ENCODE results near the gene MRPL10. TPM values are rescaled to one million over a fixed set of nuclear protein-coding genes. Genes with fewer than 3 reads are reported as not detected.

The MRPL10 gene
- total and polyA plus RNA-seq, 2 of the 8 experiments (the other 6 are each of a cell fraction or from before 2014, with no cell fraction given): 85.3 to 214 TPM

- Histone ChIP-seq H2BK120ac (replicated peaks; ENCODE audit: low read depth, low read length) (no peak overlapping the region), H3K4me3 (ENCODE audit: extremely low read depth in 1 of 4, insufficient read depth in 2 of 4, low read depth in 3 of 4, low read length in 4 of 4) (no peak overlapping the region), H3K18ac (ENCODE audit: extremely low read depth, low read length) (no peak overlapping the region), H2AK5ac (ENCODE audit: low read depth, low read length) (no peak overlapping the region), H4K5ac (ENCODE audit: insufficient read length, low read depth, low read length) (no peak overlapping the region), H3K36me3 (ENCODE audit: control insufficient read depth in 2 of 4, insufficient read depth in 4 of 4, low read length in 3 of 4) (peaks cover 0 to 2% (median 0%) of the 10 kb centered on the region in 4 experiments; a peak in 1 of 8 replicates), H4K20me1 (replicated peaks in 1 of 2; ENCODE audit: control insufficient read depth in 1 of 2, insufficient read depth in 2 of 2, low read length in 2 of 2) (peaks cover 0 to 3% of the 10 kb centered on the region in 2 experiments), H2BK5ac (ENCODE audit: low read depth, low read length) (no peak overlapping the region), H4K91ac (replicated peaks; ENCODE audit: insufficient read length, low read length) (no peak overlapping the region), H3K79me1 (ENCODE audit: low read depth, low read length) (no peaks in the 10 kb centered on the region; the same call in none of the 2 replicates), H2BK15ac (ENCODE audit: low read length) (no peak overlapping the region), H3K23me2 (ENCODE audit: low read depth, low read length) (no peaks in the 10 kb centered on the region), H3K4me1 (replicated peaks in 1 of 4; ENCODE audit: control insufficient read depth in 3 of 4, insufficient read depth in 4 of 4, low read length in 3 of 4) (no peaks in the 10 kb centered on the region; a peak in 1 of 7 replicates), H4K8ac (ENCODE audit: extremely low read depth, insufficient read depth, low read length) (no peak overlapping the region), H3K23ac (ENCODE audit: insufficient read length) (no peak overlapping the region), H2BK20ac (ENCODE audit: low read length) (no peak overlapping the region), H2BK12ac (ENCODE audit: low read depth, low read length) (no peak overlapping the region), H2AFZ (ENCODE audit: low read length) (no peak overlapping the region), H3K4me2 (ENCODE audit: insufficient read depth in 1 of 2, low read depth in 2 of 2, low read length in 2 of 2) (no peak overlapping the region), H3K79me2 (ENCODE audit: control insufficient read depth in 1 of 2, insufficient read depth in 2 of 2, low read length in 2 of 2) (no peaks in the 10 kb centered on the region), H3K9me3 (ENCODE audit: insufficient read depth in 2 of 2, low read depth in 1 of 2, low read length in 1 of 2) (no peaks in the 10 kb centered on the region), H3K14ac (ENCODE audit: insufficient read length) (no peak overlapping the region), H3K27me3 (replicated peaks in 1 of 4; ENCODE audit: control insufficient read depth in 3 of 4, extremely low read depth in 1 of 4, insufficient read depth in 3 of 4, low read length in 3 of 4) (no peaks in the 10 kb centered on the region), H3K9ac (replicated peaks in 1 of 4; ENCODE audit: extremely low read depth in 1 of 4, low read depth in 3 of 4, low read length in 3 of 4) (no peak overlapping the region), H3K27ac (ENCODE audit: low read depth, low read length) (no peak overlapping the region), H3K4ac (replicated peaks; ENCODE audit: insufficient read length, low read depth, low read length) (no peak overlapping the region), H3K56ac (replicated peaks; ENCODE audit: insufficient read length, low read depth, low read length) (no peak overlapping the region)
- WGBS, 2 experiments (ENCODE audit: extremely low coverage in 1 of 2, insufficient coverage in 1 of 2, insufficient read length in 1 of 2, insufficient replicate concordance in 2 of 2, low coverage in 1 of 2, low lambda C conversion rate in 2 of 2, missing lambda C conversion rate in 1 of 2): 89% methylated on average over 14 of the region's 14 CpGs; no CpG with 5 or more reads in 1 of the 2 experiments
- no peak for DNase-seq (ENCODE audit: low read depth in 1 of 2, low spot score in 2 of 2)
- FAIRE-seq: no peak
- ChIA-PET POLR2A (ENCODE audit: partially characterized antibody) (no interaction called here), CTCF (ENCODE audit: partially characterized antibody) (interaction anchor here (1.4 to 1.8 kb wide), 2 partner anchors 9 to 71 kb away, joined by 3 to 5 read pairs; partner anchors contain the start of gene OSBPL7)
- TF ChIP-seq TCF12 (IDR thresholded peaks at IDR 0.05; ENCODE audit: low read depth, low read length) (no peak), POU5F1 (IDR thresholded peaks at IDR 0.05; ENCODE audit: low read depth, low read length) (no peak), TAF1 (IDR thresholded peaks at IDR 0.05; ENCODE audit: low read depth, low read length) (no peak), NANOG (IDR thresholded peaks at IDR 0.05; ENCODE audit: insufficient read depth, low read depth, low read length, poor library complexity, severe bottlenecking) (no peak), SIN3A (conservative IDR thresholded peaks at IDR 0.05 in 1 of 2, IDR thresholded peaks at IDR 0.05 in 1 of 2; ENCODE audit: low read depth in 1 of 2, low read length in 2 of 2) (no peak), RNF2 (IDR thresholded peaks at IDR 0.05; ENCODE audit: borderline replicate concordance, low read depth, low read length, missing control alignments, poor library complexity, severe bottlenecking) (no peak), GTF2F1 (IDR thresholded peaks at IDR 0.05; ENCODE audit: borderline replicate concordance, low read depth, low read length) (no peak), SUZ12 (IDR thresholded peaks at IDR 0.05; ENCODE audit: low read length) (no peak), BRCA1 (IDR thresholded peaks at IDR 0.05; ENCODE audit: low read depth, low read length) (no peak), E2F6 (IDR thresholded peaks at IDR 0.05) (no peak), BCL11A (IDR thresholded peaks at IDR 0.05; ENCODE audit: low read depth in 2 of 2, low read length in 2 of 2) (no peak), EZH2 (IDR thresholded peaks at IDR 0.05; ENCODE audit: low read depth, low read length, severe bottlenecking) (no peak), SIX5 (IDR thresholded peaks at IDR 0.05; ENCODE audit: low read depth, low read length) (no peak)
These were observed 18.3 kb downstream of the MRPL10 start for GRCh38 chr17:47813077-47813476.

Data from H1 (cell line).